HG03196 (cell line): ENCODE measurements around the gene ATXN7L3B.

Experiments used
- ATAC-seq: cut with Tn5 transposase; IDR thresholded peaks from one replicate; pipeline ENCODE4 v1.9.1; 2021; ENCODE audit not compliant: unreplicated experiment

Gene ATXN7L3B

GRCh38 chr12:74547249-74547648, 9.6 kb downstream of the ATXN7L3B start:
- ATAC-seq, result no peak

GRCh38 chr12:74551291-74551690, 13.7 kb downstream of the ATXN7L3B start:
- ATAC-seq, result no peak

GRCh38 chr12:74552201-74552600, 14.6 kb downstream of the ATXN7L3B start:
- no peak for ATAC-seq

- no peak for ATAC-seq
These were observed 22.1 kb downstream of the ATXN7L3B start for GRCh38 chr12:74559728-74560127.

DNA sequence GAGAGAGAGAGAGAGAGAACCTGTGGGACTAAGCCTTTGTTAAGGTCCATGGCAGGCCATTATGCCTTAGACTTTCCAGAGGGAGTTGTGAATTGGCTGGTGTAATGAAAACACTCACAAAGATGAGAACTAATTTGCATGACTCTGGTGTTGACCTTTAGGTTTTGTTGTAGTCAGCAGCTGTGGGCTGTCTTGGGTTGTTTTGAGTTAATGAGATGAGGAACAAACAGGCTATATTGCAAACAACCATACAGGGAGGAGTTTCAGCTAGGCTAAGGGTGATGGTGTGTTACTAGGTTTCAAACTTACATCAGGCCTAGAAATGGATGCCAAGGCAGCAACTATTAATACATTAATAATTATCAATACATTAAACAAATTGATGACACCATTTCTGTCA, 26.3 kb downstream of the ATXN7L3B start:
- ATAC-seq, result no peak

GRCh38 chr12:74578486-74578885, 40.9 kb downstream of the ATXN7L3B start:
- ATAC-seq, result no peak

DNA sequence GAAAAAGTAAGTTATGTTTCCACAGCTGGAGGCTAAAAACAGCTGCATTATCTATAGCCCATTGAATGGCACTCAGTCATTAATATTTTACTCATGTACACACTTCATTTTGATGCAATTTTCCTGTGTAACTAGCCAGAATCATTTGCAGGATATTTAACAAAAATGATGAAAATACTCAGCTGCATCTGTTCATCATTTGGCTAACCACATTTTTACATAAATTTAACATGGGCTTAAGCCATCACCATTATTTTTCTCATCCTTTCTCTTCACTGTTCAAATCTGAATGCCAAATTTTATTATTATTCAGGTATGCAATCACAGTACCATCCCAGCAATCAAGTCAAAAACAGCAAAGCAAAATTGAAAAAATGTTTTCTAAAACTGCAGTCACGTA, 41.8 kb downstream of the ATXN7L3B start:
- no peak for ATAC-seq

GRCh38 chr12:74579981-74580380, 42.3 kb downstream of the ATXN7L3B start:
- ATAC-seq, result no peak

DNA sequence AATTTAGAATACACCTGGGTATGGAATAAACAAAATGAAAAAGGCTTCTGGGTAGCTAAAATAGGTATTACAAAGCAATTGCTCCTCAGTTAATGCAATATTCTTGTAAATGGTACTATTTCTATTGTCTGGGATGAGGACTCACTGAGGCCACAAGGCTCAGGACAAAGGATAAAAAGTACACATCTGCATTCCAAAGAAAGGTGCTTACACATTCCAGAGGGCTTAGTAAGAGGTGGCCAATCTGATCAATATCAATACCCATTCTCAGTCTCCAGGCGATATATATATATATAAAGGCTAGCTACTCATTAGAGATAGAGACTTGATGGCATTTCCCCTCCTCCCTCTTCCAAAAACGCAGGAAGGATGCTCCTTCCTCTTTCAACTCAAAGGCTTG, 43.8 kb downstream of the ATXN7L3B start:
- ATAC-seq, result no peak

GRCh38 chr12:74584483-74585062, 46.9 kb downstream of the ATXN7L3B start:
- no peak for ATAC-seq

- no peak for ATAC-seq
These were observed 48.6 kb downstream of the ATXN7L3B start for GRCh38 chr12:74586251-74586650.
